Measurements from ENCODE around the gene CCDC8.

GRCh38 chr19:46387713-46388130 is 25.6 kb downstream of the CCDC8 start:
- TF ChIP-seq POLR2A (IDR thresholded peaks at IDR 0.05) (no peak), CTCF (IDR thresholded peaks at IDR 0.05) (no peak), EP300 (IDR thresholded peaks at IDR 0.05) (no peak)

All from tibial nerve (tissue), 4 donors.